Measurements from ENCODE around the gene LMTK2. TPM values are rescaled to one million over a fixed set of nuclear protein-coding genes. Genes with fewer than 3 reads are reported as not detected.
"Not testable (repeated sequence)": the region's sequence is repeated elsewhere in the genome, so short reads cannot be mapped to it uniquely, and the experiment has no call there.

LMTK2 gene
- total RNA-seq, 2 donors from 2014 or later = 17.1 to 17.6 TPM

- Histone ChIP-seq H3K27me3 (replicated peaks; ENCODE audit: insufficient read depth) (no peaks in the 10 kb centered on the region), H3K9me3 (no peaks in the 10 kb centered on the region), H3K4me1 (ENCODE audit: control insufficient read depth in 1 of 2, low read depth in 2 of 2) (peaks cover 10 to 16% of the 10 kb centered on the region in 2 donors), H3K4me3 (no peak overlapping the region), H3K27ac (no peak overlapping the region), H3K36me3 (no peaks in the 10 kb centered on the region)
- DNase-seq (ENCODE audit: low spot score) (no peak), ATAC-seq (ENCODE audit: insufficient number of reproducible peaks, low FRiP score, low read depth) (no peak)
- no peak for TF ChIP-seq CTCF (IDR thresholded peaks at IDR 0.05)
Measured at GRCh38 chr7:98112077-98112476, 5.4 kb downstream of the LMTK2 start.

DNA sequence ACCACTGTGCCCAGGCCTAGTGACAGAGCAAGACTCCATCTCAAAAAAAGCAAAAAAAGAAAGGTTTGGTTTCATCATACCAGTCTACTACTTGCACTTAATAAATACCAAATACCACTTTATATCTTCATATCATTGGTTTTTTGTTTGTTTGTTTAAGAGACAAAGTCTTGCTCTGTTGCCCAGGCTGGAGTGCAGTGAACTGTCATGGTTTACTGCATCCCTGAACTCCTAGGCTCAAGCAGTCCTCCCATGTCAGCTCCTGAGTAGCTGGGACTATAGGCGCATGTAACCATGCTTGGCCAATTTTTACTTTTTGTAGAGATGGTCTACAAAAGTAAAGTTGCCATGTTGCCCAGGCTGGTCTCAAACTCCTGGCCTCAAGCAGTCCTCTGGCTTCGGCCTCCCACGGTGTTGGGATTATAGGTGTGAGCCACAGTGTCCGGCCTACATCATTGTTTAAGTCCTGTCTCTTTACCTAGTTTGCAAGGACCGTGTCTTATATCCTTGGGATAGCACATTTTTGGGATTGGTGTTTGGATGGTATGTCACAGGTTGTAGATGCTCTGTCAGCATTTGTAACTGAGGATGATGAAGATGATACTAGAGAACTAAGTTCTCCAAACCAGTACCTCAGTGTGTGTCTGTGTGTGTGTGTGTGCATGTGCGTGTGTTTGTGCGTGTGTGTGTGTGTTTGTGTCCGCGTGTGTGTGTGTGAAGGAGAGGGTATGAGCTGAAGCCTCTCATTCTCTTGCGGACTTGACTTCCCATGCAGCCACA, 9.3 kb downstream of the LMTK2 start:
- no peaks in the 10 kb centered on the region for H3K36me3 ChIP-seq
- TF ChIP-seq CTCF (IDR thresholded peaks at IDR 0.05) = no peak
- H3K9me3 ChIP-seq = no peaks in the 10 kb centered on the region
- H3K27me3 ChIP-seq (replicated peaks; ENCODE audit: insufficient read depth) = no peaks in the 10 kb centered on the region
- peaks cover 4 to 10% of the 10 kb centered on the region in 2 donors for H3K4me1 ChIP-seq (ENCODE audit: control insufficient read depth in 1 of 2, low read depth in 2 of 2)
- DNase-seq (ENCODE audit: low spot score) = no peak
- ATAC-seq (ENCODE audit: insufficient number of reproducible peaks, low FRiP score, low read depth) = no peak
- no peak overlapping the region for H3K27ac ChIP-seq
- no peak overlapping the region for H3K4me3 ChIP-seq

DNA sequence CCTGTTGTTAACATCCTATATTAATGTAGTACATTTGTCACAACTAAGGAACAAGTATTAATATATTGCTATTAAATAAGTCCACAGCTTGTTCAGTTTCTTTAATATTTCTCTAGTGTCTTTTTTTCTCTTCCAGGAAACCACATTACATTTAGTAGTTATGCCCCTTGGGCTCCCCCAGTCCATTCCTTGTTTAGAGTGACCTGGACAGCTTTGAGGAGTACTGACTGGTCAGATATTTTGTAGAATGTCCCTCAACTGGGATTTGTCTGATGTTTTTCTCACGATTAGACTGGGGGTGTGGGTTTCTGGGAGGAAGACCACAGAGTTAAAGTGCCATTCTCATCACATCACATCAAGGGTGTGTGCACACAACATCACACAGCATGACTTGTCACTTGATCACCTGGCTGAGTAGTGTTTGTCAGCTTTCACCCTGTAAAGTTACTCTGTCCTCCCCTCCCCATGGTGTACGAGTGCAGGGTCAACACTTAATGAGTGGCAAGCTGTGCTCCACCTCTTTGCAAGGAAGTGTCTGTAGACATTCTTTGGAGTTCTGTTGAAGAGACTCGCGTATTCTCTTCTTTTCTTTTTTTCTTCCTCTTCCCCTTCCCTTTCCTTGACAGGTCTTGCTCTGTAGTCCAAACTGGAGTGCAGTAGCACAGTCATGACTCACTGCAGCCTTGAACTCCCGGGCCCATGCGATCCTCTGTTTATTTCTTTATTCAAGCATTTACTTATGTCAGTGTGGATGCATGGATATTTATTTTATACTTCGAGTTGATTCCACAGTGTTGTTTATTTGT, 10.2 kb downstream of the LMTK2 start:
- Histone ChIP-seq H3K36me3 (no peaks in the 10 kb centered on the region), H3K4me1 (ENCODE audit: control insufficient read depth in 1 of 2, low read depth in 2 of 2) (peaks cover 0 to 10% of the 10 kb centered on the region in 2 donors), H3K4me3 (no peak overlapping the region), H3K9me3 (no peaks in the 10 kb centered on the region), H3K27me3 (replicated peaks; ENCODE audit: insufficient read depth) (no peaks in the 10 kb centered on the region), H3K27ac (no peak overlapping the region)
- no peak for ATAC-seq (ENCODE audit: insufficient number of reproducible peaks, low FRiP score, low read depth)
- TF ChIP-seq CTCF (IDR thresholded peaks at IDR 0.05) = no peak
- DNase-seq (ENCODE audit: low spot score) = no peak

DNA sequence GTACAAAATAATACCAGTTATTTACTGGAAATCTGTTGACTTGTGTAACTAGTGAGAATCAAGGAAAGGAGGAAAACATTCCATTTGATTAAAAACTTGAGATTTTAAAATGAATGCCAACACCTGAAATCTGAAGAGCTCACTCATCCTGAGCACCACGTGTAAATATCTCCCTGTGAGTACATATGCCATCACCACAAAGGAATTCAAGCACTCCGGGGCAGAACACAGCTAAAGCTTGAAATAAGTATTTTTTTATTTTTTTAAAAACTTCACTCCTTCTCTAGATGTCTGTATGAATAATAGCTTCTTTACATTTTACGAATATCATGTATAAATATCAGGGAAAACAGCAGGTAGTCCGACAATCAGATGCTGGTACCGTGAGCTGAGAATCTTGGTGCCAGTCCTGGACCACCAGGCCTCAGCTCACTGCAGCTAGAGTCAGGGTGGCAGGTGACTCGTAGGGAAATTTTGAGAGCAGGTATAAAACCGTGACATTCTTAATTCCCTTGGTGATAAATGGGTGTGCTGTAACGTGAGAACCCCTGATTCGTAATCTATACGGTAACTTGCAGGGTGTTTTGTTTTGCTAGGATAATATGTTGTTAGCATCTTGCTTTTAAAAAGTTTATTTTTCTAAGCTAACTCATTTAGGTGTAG, 12.7 kb downstream of the LMTK2 start:
- TF ChIP-seq CTCF (IDR thresholded peaks at IDR 0.05) = no peak
- H3K27ac ChIP-seq = no peak overlapping the region

DNA sequence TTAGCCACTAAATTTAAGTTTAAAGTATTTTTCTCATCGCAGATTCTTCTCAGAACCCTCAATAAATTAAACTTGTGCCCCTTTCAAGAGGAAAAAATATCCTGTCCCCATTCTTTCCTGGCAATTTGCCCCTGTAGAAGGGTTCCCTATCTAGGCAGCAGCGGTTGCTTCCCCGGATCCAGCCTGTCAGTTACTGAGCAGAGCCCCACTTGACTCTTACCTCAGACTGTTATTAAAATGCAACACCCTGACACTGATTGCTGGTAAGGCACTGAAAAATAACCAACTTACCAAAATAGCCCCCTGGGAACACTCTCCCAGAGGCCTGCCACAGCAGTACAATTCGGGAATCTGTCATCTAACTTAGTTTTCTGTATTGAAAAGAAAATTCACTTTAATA, 13.9 kb downstream of the LMTK2 start:
- H3K9me3 ChIP-seq = no peaks in the 10 kb centered on the region
- TF ChIP-seq CTCF (IDR thresholded peaks at IDR 0.05) = no peak
- DNase-seq (ENCODE audit: low spot score) (no peak), ATAC-seq (ENCODE audit: insufficient number of reproducible peaks, low FRiP score, low read depth) (no peak)
- no peaks in the 10 kb centered on the region for H3K36me3 ChIP-seq
- no peak overlapping the region for H3K27ac ChIP-seq
- H3K27me3 ChIP-seq (replicated peaks; ENCODE audit: insufficient read depth) = no peaks in the 10 kb centered on the region
- H3K4me3 ChIP-seq = no peak overlapping the region
- H3K4me1 ChIP-seq (ENCODE audit: control insufficient read depth in 1 of 2, low read depth in 2 of 2) = peaks cover 0 to 10% of the 10 kb centered on the region in 2 donors

More for the DNA sequence above, 12.7 kb downstream of the LMTK2 start:
- H3K4me1 ChIP-seq (ENCODE audit: control insufficient read depth in 1 of 2, low read depth in 2 of 2) = peaks cover 0 to 10% of the 10 kb centered on the region in 2 donors
- no peak overlapping the region for H3K4me3 ChIP-seq
- no peaks in the 10 kb centered on the region for H3K9me3 ChIP-seq
- H3K27me3 ChIP-seq (replicated peaks; ENCODE audit: insufficient read depth) = no peaks in the 10 kb centered on the region
- no peaks in the 10 kb centered on the region for H3K36me3 ChIP-seq
- DNase-seq (ENCODE audit: low spot score) (no peak), ATAC-seq (ENCODE audit: insufficient number of reproducible peaks, low FRiP score, low read depth) (no peak)

DNA sequence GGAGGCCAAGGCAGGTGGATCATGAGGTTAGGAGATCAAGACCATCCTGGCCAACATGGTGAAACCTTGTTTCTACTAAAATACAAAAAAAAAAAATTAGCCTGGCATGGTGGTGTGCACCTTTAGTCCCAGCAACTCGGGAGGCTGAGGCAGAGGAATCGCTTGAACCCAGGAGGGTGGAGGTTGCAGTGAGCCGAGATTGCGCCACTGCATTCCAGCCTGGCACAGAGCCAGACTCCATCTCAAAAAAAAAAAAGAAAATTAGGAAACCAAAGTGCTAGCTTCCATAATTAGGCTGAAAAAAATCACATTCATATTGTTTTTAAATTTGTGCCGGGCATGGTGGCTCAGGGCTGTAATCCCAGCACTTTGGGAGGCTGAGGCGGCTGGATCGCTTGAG, 14.7 kb downstream of the LMTK2 start:
- ATAC-seq (ENCODE audit: insufficient number of reproducible peaks, low FRiP score, low read depth); DNase-seq (ENCODE audit: low spot score); H3K27me3 ChIP-seq (replicated peaks; ENCODE audit: insufficient read depth); H3K4me3 ChIP-seq; H3K9me3 ChIP-seq; H3K36me3 ChIP-seq; H3K4me1 ChIP-seq (ENCODE audit: control insufficient read depth in 1 of 2, low read depth in 2 of 2); H3K27ac ChIP-seq: not testable (repeated sequence)

Measured in thoracic aorta (tissue), 2 donors.